DOHH2 (cell line): ENCODE data around the gene ZNF354C.
A peak's percentile ranks its signal among the peaks of the same experiment; 100 is the strongest.

Experiments
- H3F3A ChIP-seq: fragments of 200-600 bp; sonication (generic), shearing (Covaris generic); 2 replicates; pipeline ENCODE4 v1.6.0; 2016; ENCODE audit warnings: antibody characterized with exemption, mild to moderate bottlenecking; ENCODE audit not compliant: control insufficient read depth, insufficient read depth
- H3K27ac ChIP-seq: fragments of 200-600 bp; sonication (generic); 2 replicates; pipeline ENCODE4 v1.5.1; 2014; ENCODE audit warnings: low read depth, mild to moderate bottlenecking, low read length, moderate library complexity
- H3K27me3 ChIP-seq: fragments of 200-600 bp; sonication (generic); 2 replicates; pipeline ENCODE4 v1.6.1; 2014; ENCODE audit warnings: mild to moderate bottlenecking, low read length, mixed read lengths; ENCODE audit not compliant: control insufficient read depth
- H3K36me3 ChIP-seq: fragments of 200-600 bp; sonication (generic); 2 replicates; pipeline ENCODE4 v1.6.1; 2014; ENCODE audit warnings: mild to moderate bottlenecking, low read length, moderate library complexity, mixed read lengths; ENCODE audit not compliant: control insufficient read depth
- H3K4me1 ChIP-seq: fragments of 200-600 bp; sonication (generic); 2 replicates; pipeline ENCODE4 v1.6.1; 2014; ENCODE audit warnings: mild to moderate bottlenecking, low read length, mixed read lengths; ENCODE audit not compliant: control insufficient read depth
- H3K4me2 ChIP-seq: fragments of 200-600 bp; sonication (generic); 2 replicates; pipeline ENCODE4 v1.6.0; 2014; ENCODE audit warnings: mild to moderate bottlenecking, low read length, moderate library complexity
- H3K4me3 ChIP-seq: fragments of 200-600 bp; sonication (generic); 2 replicates; pipeline ENCODE4 v1.5.1; 2014; ENCODE audit warnings: mild to moderate bottlenecking, low read length, mixed read lengths
- H3K79me2 ChIP-seq: fragments of 200-600 bp; sonication (generic); 2 replicates; pipeline ENCODE4 v1.6.1; 2014; ENCODE audit warnings: mild to moderate bottlenecking, low read length, mixed read lengths; ENCODE audit not compliant: control insufficient read depth
- H3K9me2 ChIP-seq: fragments of 200-600 bp; sonication (generic); replicated peaks from 2 replicates; pipeline ENCODE4 v1.6.1; 2014; ENCODE audit warnings: mild to moderate bottlenecking, low read length, mixed read lengths; ENCODE audit not compliant: control insufficient read depth
- H3K9me3 ChIP-seq: fragments of 200-600 bp; sonication (generic); 2 replicates; pipeline ENCODE4 v1.6.1; 2014; ENCODE audit warnings: antibody characterized with exemption, low read length, mixed read lengths; ENCODE audit not compliant: control insufficient read depth, insufficient read depth
- H4K20me1 ChIP-seq: fragments of 200-600 bp; sonication (generic); 2 replicates; pipeline ENCODE4 v1.6.0; 2014; ENCODE audit warnings: low read depth, mild to moderate bottlenecking, antibody characterized with exemption, low read length, moderate library complexity; ENCODE audit not compliant: control insufficient read depth, insufficient read depth
- CTCF ChIP-seq: fragments of 200-600 bp; sonication (generic); IDR thresholded peaks from one replicate; pipeline ENCODE4 v1.5.1; 2014; ENCODE audit warnings: antibody characterized with exemption, mild to moderate bottlenecking, low read depth, low read length; ENCODE audit not compliant: poor library complexity, severe bottlenecking
- EZH2phosphoT487 ChIP-seq: fragments of 200-600 bp; sonication (generic); IDR thresholded peaks from 2 replicates; pipeline ENCODE4 v1.6.1; 2017; ENCODE audit warnings: borderline replicate concordance, mild to moderate bottlenecking, antibody characterized with exemption, low read length, moderate library complexity, mixed read lengths

ZNF354C gene

GRCh38 chr5:179061025-179061424 is 852 bp downstream of the ZNF354C start:
- no peaks in the 10 kb centered on the region for H3F3A ChIP-seq
- no peak for TF ChIP-seq EZH2phosphoT487
- peaks cover 8% of the 10 kb centered on the region; the same call in 1 of the 2 replicates for H3K4me1 ChIP-seq
- H3K9me3 ChIP-seq, result peaks cover 17% of the 10 kb centered on the region; the same call in 1 of the 2 replicates
- no peak overlapping the region for H3K27ac ChIP-seq
- H3K36me3 ChIP-seq, result no peaks in the 10 kb centered on the region
- peak overlapping the region; percentile 44 for H3K4me2 ChIP-seq
- H4K20me1 ChIP-seq, result no peaks in the 10 kb centered on the region
- no peaks in the 10 kb centered on the region for H3K27me3 ChIP-seq
- no peaks in the 10 kb centered on the region for H3K9me2 ChIP-seq
- peak overlapping the region; percentile 72 for H3K4me3 ChIP-seq
- H3K79me2 ChIP-seq, result peaks cover 4% of the 10 kb centered on the region; the same call in 1 of the 2 replicates

- Histone ChIP-seq H3K9me3 (peaks cover 27% of the 10 kb centered on the region; the same call in 1 of the 2 replicates), H3K9me2 (no peaks in the 10 kb centered on the region)
These were observed 5.5 kb downstream of the ZNF354C start for GRCh38 chr5:179065703-179066102.

GRCh38 chr5:179079165-179079987 is 19.2 kb downstream of the ZNF354C start:
- H3K4me3 ChIP-seq, result no peak overlapping the region
- no peaks in the 10 kb centered on the region for H3K4me1 ChIP-seq
- H3K9me3 ChIP-seq, result peaks cover 48% of the 10 kb centered on the region
- no peak overlapping the region for H3K27ac ChIP-seq
- no peaks in the 10 kb centered on the region for H3K9me2 ChIP-seq
- no peaks in the 10 kb centered on the region for H3K27me3 ChIP-seq
- TF ChIP-seq CTCF (no peak), EZH2phosphoT487 (no peak)
- H4K20me1 ChIP-seq, result no peaks in the 10 kb centered on the region
- no peaks in the 10 kb centered on the region for H3K79me2 ChIP-seq
- H3K4me2 ChIP-seq, result no peak overlapping the region
- no peaks in the 10 kb centered on the region for H3F3A ChIP-seq
- H3K36me3 ChIP-seq, result peaks cover 22% of the 10 kb centered on the region

More at GRCh38 chr5:179065703-179066102, 5.5 kb downstream of the ZNF354C start:
- peaks cover 5% of the 10 kb centered on the region; the same call in 1 of the 2 replicates for H3K4me1 ChIP-seq
- H3K36me3 ChIP-seq, result 0 out of 2 replicates have a peak, but pooled peaks cover 2% of the 10 kb centered on the region
- no peaks in the 10 kb centered on the region for H3K27me3 ChIP-seq
- TF ChIP-seq EZH2phosphoT487 (no peak), CTCF (no peak)
- H4K20me1 ChIP-seq, result no peaks in the 10 kb centered on the region
- H3K27ac ChIP-seq, result no peak overlapping the region
- no peaks in the 10 kb centered on the region for H3F3A ChIP-seq
- no peak overlapping the region for H3K4me2 ChIP-seq
- H3K79me2 ChIP-seq, result peaks cover 4% of the 10 kb centered on the region; the same call in 1 of the 2 replicates
- H3K4me3 ChIP-seq, result no peak overlapping the region

GRCh38 chr5:179080724-179081123 is 20.6 kb downstream of the ZNF354C start:
- Histone ChIP-seq H3F3A (no peaks in the 10 kb centered on the region), H3K4me2 (no peak overlapping the region), H3K79me2 (no peaks in the 10 kb centered on the region), H4K20me1 (no peaks in the 10 kb centered on the region), H3K4me1 (no peaks in the 10 kb centered on the region), H3K27me3 (no peaks in the 10 kb centered on the region), H3K27ac (no peak overlapping the region), H3K36me3 (peaks cover 22% of the 10 kb centered on the region), H3K9me3 (peaks cover 43% of the 10 kb centered on the region), H3K9me2 (no peaks in the 10 kb centered on the region), H3K4me3 (no peak overlapping the region)
- TF ChIP-seq EZH2phosphoT487 (no peak), CTCF (no peak)
